ENCODE results near the gene KCNJ14.

The KCNJ14 gene

DNA sequence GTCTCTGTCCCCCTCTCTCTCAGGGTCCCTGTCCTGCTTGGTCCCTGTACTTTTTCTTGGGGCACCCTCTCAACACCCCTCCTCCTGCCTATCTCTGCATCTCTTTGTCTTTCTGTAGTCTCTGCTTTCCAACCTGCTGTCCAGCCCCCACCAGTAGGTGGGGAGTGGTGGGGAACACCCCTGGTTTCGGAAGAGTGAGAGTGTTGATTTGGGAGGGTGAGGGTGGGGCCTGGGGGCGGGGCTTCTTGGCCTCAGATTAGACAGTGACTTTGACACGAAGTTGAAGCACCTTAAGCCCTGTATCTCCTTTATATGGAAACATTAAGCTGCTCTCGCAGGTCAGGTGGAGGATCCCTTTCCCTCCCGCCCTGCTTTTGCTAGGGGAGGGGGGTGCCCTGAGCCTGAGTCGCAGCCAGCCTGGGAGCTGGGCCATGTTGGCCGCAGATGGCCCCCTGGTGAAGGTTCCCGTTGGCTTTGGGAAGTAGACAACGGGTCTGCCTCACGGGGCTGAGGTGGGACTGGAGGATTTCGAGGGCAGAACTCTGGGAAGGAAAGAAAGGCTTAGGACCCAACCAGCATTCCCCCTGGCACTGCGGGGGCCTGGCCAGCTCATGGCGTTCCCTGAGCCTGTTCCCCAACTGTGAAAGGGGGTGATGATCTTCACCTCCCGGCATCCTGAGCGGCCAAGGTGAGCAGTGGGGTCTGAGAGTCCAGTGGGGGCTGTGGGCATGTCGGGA, at the start of gene KCNJ14:
Gene KCNJ14 (plus strand): TSS at position 404 of the 737 bp plus-strand sequence. CDS start 6,151 bp downstream, outside the sequence.
- no peak for DNase-seq

- DNase-seq: no peak
Measured at GRCh38 chr19:48405850-48406249, 49.5 kb upstream of the KCNJ14 start.

- no peak for DNase-seq
Measured at GRCh38 chr19:48413879-48414587, 41.3 kb upstream of the KCNJ14 start.

- no peak for DNase-seq
Measured at GRCh38 chr19:48415395-48415794, 40.0 kb upstream of the KCNJ14 start.

- DNase-seq: no peak
Measured at GRCh38 chr19:48415806-48416221, 39.6 kb upstream of the KCNJ14 start.

GRCh38 chr19:48417421-48417820, 38.0 kb upstream of the KCNJ14 start:
- DNase-seq: no peak

DNA sequence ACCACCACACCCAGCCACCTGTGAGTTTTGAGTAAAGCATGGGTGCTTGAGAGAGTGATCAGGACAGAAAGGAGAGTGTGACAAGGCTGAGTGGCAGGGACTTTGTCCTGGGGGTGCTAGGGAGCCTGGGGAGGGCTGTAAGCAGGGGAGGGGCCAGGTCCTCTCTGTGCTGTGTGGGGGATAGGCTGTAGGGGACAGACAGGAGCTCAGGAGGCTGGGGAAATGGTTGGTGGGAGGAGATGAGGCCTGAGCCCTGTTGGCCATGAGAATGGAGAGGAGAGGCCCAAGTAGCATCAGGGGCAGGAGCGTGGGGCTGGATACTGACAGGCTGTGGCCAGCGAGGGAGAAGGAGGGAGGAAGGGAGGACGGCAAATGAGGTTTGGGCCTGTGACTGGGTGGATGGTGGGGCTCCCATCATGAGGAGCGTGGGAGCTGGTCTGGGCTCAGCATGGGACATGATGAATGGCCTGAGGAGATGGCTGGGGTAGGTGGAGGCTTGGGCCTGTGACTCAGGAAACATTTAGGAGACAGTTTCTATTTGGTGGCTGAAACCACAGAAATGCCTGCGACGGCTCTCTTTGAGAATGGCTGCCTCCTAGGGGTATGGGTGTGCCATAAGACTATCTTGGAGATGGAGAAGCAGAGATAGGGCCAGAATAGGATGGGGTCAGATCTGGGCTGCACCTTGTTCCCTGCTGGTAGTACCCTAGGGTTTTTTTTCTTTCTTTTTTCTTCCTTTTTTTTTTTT, 36.9 kb upstream of the KCNJ14 start:
- no peak for DNase-seq

DNA sequence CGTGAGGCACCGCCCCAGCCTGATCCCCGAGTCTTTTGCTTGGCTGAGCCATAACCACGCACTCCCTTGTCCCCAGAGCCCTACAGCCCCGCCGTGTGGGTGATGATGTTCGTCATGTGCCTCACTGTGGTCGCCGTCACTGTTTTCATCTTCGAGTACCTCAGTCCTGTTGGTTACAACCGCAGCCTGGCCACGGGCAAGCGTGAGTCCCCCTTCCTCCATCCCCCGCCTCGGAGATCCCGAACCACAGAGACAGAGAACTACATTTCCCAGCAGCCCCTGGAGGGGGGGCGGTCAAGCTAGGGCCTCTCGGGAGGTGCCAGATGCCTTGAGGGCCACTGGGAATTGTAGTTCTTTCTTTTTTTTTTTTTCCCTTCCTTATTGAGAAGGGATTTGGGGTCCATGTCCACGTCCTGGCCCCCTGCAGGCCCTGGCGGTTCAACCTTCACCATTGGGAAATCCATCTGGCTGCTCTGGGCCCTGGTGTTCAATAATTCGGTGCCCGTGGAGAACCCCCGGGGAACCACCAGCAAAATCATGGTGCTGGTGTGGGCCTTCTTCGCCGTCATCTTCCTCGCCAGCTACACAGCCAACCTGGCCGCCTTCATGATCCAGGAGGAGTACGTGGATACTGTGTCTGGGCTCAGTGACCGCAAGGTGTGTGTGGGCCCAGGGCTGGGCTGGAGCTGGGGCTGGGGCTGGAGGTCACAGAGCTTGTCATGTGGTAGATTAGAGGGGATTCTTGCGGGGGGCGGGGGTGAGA, 36.0 kb upstream of the KCNJ14 start:
- DNase-seq: no peak

DNA sequence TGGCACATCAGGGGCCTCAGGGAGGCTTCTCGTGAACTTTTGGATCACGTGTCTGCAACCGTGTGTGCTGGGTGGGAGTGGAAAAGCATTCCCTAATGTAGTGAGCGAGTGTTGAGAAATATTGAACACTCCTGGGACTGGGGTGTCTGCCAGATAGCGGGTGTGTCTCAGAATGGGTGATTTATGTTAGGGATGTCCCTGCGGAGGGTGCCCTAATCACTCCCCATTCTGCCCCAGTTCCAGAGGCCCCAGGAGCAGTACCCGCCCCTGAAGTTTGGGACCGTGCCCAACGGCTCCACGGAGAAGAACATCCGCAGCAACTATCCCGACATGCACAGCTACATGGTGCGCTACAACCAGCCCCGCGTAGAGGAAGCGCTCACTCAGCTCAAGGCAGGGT, 33.8 kb upstream of the KCNJ14 start:
- DNase-seq: no peak

DNA sequence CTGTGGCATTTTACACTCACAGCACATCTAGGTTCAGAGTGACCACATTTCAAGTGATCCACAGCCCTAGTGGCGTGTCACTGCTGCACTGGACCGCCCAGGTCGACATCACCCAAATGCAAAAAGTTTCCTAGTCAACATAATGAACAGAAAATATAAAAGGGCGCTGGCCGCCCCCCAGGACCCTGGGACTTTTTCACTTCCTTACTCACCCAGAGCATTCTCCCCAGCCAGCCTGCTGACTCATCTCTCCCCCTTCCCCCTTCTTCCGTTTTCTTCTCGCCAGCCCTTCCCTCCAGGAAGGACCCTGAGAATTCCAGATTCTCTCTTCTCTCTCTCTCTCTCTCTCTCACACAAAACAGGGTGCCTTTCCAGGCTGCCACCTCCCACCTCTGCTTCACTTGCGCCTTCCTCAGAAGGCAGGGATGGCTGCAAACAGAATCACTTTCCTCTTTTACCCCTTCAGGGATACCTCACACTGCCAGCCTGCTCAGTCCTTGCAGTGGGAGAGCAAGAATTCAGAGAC, 30.6 kb upstream of the KCNJ14 start:
- no peak for DNase-seq

DNA sequence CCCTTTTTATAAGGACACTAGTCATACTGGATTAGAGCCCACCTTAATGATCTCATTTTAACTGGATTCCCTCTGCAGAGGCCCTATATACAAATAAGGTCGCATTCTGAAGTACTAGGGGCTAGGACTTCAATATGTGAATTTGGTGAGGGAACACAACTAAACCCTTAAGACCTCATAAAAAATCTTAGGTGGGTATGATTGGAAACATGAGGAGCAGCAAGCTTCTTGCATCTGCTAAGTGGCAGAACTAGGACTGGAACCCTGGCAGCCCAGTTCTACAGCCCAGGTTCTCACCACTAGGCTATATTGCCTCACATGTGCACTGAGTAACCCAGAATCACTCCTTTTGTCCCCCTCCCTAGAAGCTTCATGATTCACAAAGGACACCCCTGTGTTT, 26.7 kb upstream of the KCNJ14 start:
- no peak for DNase-seq

DNA sequence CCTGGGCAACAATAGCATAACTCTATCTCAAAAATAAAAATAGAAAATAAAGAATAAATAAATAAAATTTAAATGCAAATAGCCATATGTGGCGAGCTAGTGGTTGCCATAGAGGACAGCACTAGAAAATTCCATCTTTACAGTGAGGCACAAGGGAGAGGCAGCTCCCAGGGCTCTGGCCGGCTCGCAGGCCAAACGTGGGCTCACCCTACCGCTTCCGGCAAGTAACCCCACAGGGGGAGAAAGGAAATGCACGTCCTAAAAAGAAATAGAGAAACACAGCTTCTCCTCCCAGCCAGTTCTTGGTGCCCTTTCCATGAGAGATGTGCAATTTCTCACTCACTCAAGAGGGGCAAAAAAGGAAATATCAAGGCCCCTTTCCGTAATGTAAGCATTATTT, 22.0 kb upstream of the KCNJ14 start:
- DNase-seq: no peak

GRCh38 chr19:48436586-48436985, 18.8 kb upstream of the KCNJ14 start:
- no peak for DNase-seq

DNA sequence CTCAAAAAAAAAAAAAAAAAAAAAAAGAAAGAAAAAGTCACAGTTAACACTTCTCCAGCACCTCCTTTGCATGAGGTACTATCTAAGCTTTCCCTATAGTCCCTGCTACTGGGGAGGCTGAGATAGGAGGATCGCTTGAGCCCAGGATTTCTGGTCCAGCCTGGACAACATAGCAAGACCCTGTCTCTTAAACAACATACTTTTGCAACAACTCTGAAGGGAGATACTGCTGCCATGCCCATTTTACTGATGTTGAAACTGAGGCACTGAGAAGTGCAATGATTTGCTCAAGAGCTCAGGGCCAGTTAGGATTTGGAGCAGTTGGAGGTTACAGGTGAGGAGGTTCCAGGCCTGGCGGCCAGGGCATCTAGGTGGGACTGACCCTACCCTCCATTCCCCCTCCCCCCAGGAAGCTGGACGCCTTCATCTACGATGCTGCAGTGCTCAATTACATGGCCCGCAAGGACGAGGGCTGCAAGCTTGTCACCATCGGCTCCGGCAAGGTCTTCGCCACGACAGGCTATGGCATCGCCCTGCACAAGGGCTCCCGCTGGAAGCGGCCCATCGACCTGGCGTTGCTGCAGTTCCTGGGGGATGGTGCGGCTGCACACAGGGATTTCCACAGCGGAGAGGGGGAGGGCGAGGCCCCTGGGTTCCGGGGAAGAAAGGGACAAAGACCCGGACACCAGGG, 13.9 kb upstream of the KCNJ14 start:
- DNase-seq: no peak

DNA sequence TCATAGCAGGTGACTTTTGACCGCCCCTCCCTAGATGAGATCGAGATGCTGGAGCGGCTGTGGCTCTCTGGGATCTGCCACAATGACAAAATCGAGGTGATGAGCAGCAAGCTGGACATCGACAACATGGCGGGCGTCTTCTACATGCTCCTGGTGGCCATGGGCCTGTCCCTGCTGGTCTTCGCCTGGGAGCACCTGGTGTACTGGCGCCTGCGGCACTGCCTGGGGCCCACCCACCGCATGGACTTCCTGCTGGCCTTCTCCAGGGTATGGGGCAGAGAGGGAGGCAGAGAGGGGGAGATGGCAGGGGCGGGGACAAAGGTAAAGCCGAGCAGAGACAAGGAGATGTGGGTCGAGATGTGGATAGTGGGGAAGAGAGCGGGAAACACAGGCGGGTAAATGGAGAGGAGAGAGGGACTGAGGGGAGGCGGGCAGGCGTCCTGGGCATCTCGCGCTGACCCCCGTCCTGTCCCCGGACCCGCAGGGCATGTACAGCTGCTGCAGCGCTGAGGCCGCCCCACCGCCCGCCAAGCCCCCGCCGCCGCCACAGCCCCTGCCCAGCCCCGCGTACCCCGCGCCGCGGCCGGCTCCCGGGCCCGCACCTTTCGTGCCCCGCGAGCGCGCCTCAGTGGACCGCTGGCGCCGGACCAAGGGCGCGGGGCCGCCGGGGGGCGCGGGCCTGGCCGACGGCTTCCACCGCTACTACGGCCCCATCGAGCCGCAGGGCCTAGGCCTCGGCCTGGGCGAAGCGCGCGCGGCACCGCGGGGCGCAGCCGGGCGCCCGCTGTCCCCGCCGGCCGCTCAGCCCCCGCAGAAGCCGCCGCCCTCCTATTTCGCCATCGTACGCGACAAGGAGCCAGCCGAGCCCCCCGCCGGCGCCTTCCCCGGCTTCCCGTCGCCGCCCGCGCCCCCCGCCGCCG, 13.0 kb upstream of the KCNJ14 start:
- DNase-seq: no peak

DNA sequence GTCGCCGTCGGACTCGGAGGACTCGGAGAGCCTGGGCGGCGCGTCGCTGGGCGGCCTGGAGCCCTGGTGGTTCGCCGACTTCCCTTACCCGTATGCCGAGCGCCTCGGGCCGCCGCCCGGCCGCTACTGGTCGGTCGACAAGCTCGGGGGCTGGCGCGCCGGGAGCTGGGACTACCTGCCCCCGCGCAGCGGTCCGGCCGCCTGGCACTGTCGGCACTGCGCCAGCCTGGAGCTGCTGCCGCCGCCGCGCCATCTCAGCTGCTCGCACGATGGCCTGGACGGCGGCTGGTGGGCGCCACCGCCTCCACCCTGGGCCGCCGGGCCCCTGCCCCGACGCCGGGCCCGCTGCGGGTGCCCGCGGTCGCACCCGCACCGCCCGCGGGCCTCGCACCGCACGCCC, 12.1 kb upstream of the KCNJ14 start:
- DNase-seq: no peak

DNA sequence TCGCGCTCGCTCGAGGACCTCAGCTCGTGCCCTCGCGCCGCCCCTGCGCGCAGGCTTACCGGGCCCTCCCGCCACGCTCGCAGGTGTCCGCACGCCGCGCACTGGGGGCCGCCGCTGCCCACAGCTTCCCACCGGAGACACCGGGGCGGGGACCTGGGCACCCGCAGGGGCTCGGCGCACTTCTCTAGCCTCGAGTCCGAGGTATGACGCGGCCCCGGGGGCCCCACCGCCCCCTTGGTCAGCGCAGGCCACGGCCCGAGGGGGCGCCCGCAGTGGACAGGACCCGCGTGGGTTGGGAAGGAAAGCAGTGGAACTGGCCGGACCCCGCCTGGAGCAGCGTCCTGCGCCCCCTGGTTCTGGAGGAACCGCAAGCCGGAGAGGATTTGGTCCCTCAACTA, 11.6 kb upstream of the KCNJ14 start:
- DNase-seq: no peak

GRCh38 chr19:48444129-48444935, 11.0 kb upstream of the KCNJ14 start:
- no peak for DNase-seq

DNA sequence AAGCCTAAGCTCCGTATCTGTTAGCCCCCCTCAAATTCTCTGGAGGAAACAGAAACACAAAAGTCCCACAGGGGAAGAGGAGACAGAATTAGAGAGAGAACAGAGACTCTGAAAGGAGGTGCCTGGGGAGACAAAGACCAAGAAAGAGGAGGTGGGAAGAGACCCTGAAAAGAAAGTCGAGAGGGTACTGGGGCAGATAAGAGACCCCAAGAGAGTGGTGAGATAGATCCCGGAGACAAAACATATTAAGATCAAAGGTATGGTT, 10.5 kb upstream of the KCNJ14 start:
- no peak for DNase-seq

DNA sequence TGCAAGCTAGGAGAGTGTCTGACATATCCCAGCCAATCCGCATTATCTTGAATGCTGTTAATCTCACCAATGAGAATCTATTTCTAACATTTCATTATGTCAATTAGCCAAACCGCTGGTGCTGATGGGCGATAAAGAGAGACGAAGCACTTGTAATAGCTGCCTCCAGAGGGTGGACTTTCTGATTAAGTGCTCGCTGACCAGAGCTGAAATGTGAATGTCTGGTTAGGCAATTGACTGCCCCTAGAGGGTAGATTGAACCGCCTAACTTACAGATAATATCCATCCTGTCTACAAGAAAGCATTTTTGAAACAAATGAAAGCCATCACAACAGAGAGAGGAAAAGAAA, 10.1 kb upstream of the KCNJ14 start:
- DNase-seq: peak; percentile 95

Data from NCI-H524 treated with DMSO at 0.1 percent for 48 hours (cell line).